SK-N-MC (cell line): Measurements from ENCODE around the gene ZNF691.

Experiments used
- EZH2 ChIP-seq: fragments of 200-600 bp; sonication (generic); IDR thresholded peaks from one replicate; pipeline ENCODE4 v1.6.1; 2017; ENCODE audit warnings: antibody characterized with exemption
- FOXP2 ChIP-seq: optimal IDR thresholded peaks from 2 replicates; pipeline ENCODE3; 2011; ENCODE audit warnings: mild to moderate bottlenecking, moderate library complexity; ENCODE audit not compliant: insufficient read depth; ENCODE audit errors: extremely low read length, control extremely low read depth
- POLR2AphosphoS5 ChIP-seq: IDR thresholded peaks from 2 replicates; pipeline ENCODE4 v1.6.1; 2012; ENCODE audit warnings: mild to moderate bottlenecking, low read depth, low read length, borderline replicate concordance

DNA sequence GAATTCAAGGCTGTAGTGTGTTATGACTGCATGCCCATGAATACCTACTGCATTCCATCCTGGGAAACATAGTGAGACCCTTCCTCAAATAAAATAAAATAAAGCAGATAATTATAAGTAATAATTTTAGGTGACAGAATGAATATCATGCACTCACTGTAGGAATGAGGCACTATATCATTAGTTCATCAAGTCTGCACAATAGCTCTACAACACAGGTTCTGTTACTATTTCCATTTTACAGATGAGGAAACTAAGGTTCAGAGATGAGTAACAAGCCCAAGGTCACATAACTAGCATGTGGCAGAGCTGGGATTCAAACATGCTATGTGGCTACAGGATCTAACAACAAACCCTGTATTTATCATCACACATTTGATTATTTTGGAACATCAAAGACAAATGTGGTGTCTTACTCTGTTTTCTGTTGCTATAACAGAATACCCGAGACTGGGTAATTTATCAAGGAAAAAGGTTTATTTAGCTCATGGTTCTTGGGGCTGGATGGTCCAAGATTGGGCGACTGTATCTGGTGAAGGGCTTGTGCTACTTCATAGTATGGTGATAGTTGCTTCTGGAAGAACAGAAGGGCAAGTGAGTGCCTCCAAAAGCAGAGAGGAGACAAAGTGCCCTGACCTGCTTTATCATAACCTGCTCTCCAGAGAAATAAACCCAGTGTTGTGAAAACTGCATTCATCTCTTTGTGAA, 4.8 kb upstream of the ZNF691 start:
- TF ChIP-seq EZH2 (no peak), POLR2AphosphoS5 (no peak), FOXP2 (no peak)
